GM13976 (cell line): ENCODE results near the gene GJC3.
"Not testable (repeated sequence)": the region's sequence is repeated elsewhere in the genome, so short reads cannot be mapped to it uniquely, and the experiment has no call there.

Experiments used
- DNase-seq: peaks from one replicate; pipeline ENCODE4 v3.0.0; 2012; ENCODE audit warnings: low spot score
- CTCF ChIP-seq: IDR thresholded peaks from 2 replicates; pipeline ENCODE4 v1.5.1; 2012; ENCODE audit warnings: borderline replicate concordance, mild to moderate bottlenecking; ENCODE audit not compliant: insufficient read depth; ENCODE audit errors: extremely low read depth, missing control alignments, control extremely low read depth
- in situ Hi-C: fragments of 300-500 bp; cut with MboI; formaldehyde crosslinking; loops from one replicate; pipeline ENCODE4 v1.12.0; 2022; ENCODE audit warnings: low sequenced_read_pairs, mixed read lengths, inconsistent platforms; ENCODE audit not compliant: unreplicated experiment

GJC3 gene

GRCh38 chr7:99897322-99898022, 31.9 kb downstream of the GJC3 start:
- no peak for TF ChIP-seq CTCF
- in situ Hi-C loops = no loop called here

GRCh38 chr7:99894738-99895137, 34.7 kb downstream of the GJC3 start:
- in situ Hi-C loops = no loop called here
- TF ChIP-seq CTCF = no peak
- no peak for DNase-seq

More at GRCh38 chr7:99897322-99898022, 31.9 kb downstream of the GJC3 start:
- no peak for DNase-seq

- in situ Hi-C loops = no loop called here
- no peak for TF ChIP-seq CTCF
- no peak for DNase-seq
Measured at GRCh38 chr7:99893280-99893679, 36.1 kb downstream of the GJC3 start.

- in situ Hi-C loops = not testable (repeated sequence)
Measured at GRCh38 chr7:99890348-99890747, 39.1 kb downstream of the GJC3 start.

GRCh38 chr7:99888366-99888765, 41.1 kb downstream of the GJC3 start:
- DNase-seq, in situ Hi-C loops: not testable (repeated sequence)

More at GRCh38 chr7:99890348-99890747, 39.1 kb downstream of the GJC3 start:
- DNase-seq = not testable (repeated sequence)

GRCh38 chr7:99881370-99881769, 48.0 kb downstream of the GJC3 start:
- no peak for TF ChIP-seq CTCF
- no peak for DNase-seq
- in situ Hi-C loops = no loop called here

GRCh38 chr7:99876933-99877332, 52.5 kb downstream of the GJC3 start, which contains the start of gene OR2AE1:
OR2AE1 (minus strand) TSS chr7:99877033; CDS start chr7:99877033, 0 bp downstream.
- DNase-seq = no peak
- TF ChIP-seq CTCF = no peak
- in situ Hi-C loops = no loop called here

GRCh38 chr7:99876491-99876890, 52.9 kb downstream of the GJC3 start:
- no peak for TF ChIP-seq CTCF
- no peak for DNase-seq

More at GRCh38 chr7:99876491-99876890, 52.9 kb downstream of the GJC3 start:
- in situ Hi-C loops = no loop called here
